ENCODE results near the gene CMIP. TPM values are rescaled to one million over a fixed set of nuclear protein-coding genes. Genes with fewer than 3 reads are reported as not detected.

The CMIP gene
- total and polyA plus RNA-seq, 10 of the 15 experiments (the other 5 are each of a cell fraction or from before 2014, with no cell fraction given), result 1.2 to 43.2 (median 4.4) TPM

GRCh38 chr16:81461766-81462165 lies 17.2 kb downstream of the CMIP start (continued):
- TF ChIP-seq REST (IDR thresholded peaks at IDR 0.05; ENCODE audit: low read depth, low read length) (no peak), KAT2A (conservative IDR thresholded peaks at IDR 0.05; ENCODE audit: control insufficient read depth, low read depth, low read length) (no peak), E2F4 (IDR thresholded peaks at IDR 0.05; ENCODE audit: low read depth, low read length) (no peak), STAT1 (conservative IDR thresholded peaks at IDR 0.05) (no peak), ZNF687 (IDR thresholded peaks at IDR 0.05) (no peak), PAX5 (IDR thresholded peaks at IDR 0.05; ENCODE audit: borderline replicate concordance, low read depth, low read length) (no peak), RFX5 (IDR thresholded peaks at IDR 0.05; ENCODE audit: low read depth, low read length) (no peak), E2F8 (IDR thresholded peaks at IDR 0.05; ENCODE audit: low read depth, partially characterized antibody) (no peak), SMARCA5 (IDR thresholded peaks at IDR 0.05) (no peak), SIX5 (IDR thresholded peaks at IDR 0.05; ENCODE audit: low read depth, low read length, severe bottlenecking) (no peak), SMAD1 (IDR thresholded peaks at IDR 0.05; ENCODE audit: low read depth, partially characterized antibody) (no peak), NR2C1 (IDR thresholded peaks at IDR 0.05) (no peak), NFYA (IDR thresholded peaks at IDR 0.05; ENCODE audit: borderline replicate concordance, low read depth, low read length) (no peak)
- TF ChIP-seq, protein P1, sequence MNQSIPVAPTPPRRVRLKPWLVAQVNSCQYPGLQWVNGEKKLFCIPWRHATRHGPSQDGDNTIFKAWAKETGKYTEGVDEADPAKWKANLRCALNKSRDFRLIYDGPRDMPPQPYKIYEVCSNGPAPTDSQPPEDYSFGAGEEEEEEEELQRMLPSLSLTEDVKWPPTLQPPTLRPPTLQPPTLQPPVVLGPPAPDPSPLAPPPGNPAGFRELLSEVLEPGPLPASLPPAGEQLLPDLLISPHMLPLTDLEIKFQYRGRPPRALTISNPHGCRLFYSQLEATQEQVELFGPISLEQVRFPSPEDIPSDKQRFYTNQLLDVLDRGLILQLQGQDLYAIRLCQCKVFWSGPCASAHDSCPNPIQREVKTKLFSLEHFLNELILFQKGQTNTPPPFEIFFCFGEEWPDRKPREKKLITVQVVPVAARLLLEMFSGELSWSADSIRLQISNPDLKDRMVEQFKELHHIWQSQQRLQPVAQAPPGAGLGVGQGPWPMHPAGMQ (IDR thresholded peaks at IDR 0.05; ENCODE audit: borderline replicate concordance), result no peak

All from GM12878 (cell line).